ENCODE data around the gene ZDBF2.

- no peak for TF ChIP-seq CSRNP3 (CRISPR knock-in tag; IDR thresholded peaks at IDR 0.05)
- TF ChIP-seq ZNF565 (CRISPR knock-in tag; conservative IDR thresholded peaks at IDR 0.05; ENCODE audit: low read depth) = no peak
- TF ChIP-seq PATZ1 (CRISPR knock-in tag; IDR thresholded peaks at IDR 0.05; ENCODE audit: borderline replicate concordance) = no peak
- TF ChIP-seq ZFP3 (CRISPR knock-in tag; IDR thresholded peaks at IDR 0.05) = no peak
- no peak for TF ChIP-seq ARNTL (CRISPR knock-in tag; IDR thresholded peaks at IDR 0.05; ENCODE audit: borderline replicate concordance, low read depth)
- no peak for TF ChIP-seq BACH2 (CRISPR knock-in tag; IDR thresholded peaks at IDR 0.05; ENCODE audit: borderline replicate concordance)
Observed at GRCh38 chr2:206257350-206257749, 17.1 kb upstream of the ZDBF2 start.

Data from SK-N-SH treated with all-trans-retinoic acid at 6 μM for 48 hours (cell line).